ENCODE data around the gene STEAP1.
"Not testable (repeated sequence)": the region's sequence is repeated elsewhere in the genome, so short reads cannot be mapped to it uniquely, and the experiment has no call there.

Gene STEAP1

DNA sequence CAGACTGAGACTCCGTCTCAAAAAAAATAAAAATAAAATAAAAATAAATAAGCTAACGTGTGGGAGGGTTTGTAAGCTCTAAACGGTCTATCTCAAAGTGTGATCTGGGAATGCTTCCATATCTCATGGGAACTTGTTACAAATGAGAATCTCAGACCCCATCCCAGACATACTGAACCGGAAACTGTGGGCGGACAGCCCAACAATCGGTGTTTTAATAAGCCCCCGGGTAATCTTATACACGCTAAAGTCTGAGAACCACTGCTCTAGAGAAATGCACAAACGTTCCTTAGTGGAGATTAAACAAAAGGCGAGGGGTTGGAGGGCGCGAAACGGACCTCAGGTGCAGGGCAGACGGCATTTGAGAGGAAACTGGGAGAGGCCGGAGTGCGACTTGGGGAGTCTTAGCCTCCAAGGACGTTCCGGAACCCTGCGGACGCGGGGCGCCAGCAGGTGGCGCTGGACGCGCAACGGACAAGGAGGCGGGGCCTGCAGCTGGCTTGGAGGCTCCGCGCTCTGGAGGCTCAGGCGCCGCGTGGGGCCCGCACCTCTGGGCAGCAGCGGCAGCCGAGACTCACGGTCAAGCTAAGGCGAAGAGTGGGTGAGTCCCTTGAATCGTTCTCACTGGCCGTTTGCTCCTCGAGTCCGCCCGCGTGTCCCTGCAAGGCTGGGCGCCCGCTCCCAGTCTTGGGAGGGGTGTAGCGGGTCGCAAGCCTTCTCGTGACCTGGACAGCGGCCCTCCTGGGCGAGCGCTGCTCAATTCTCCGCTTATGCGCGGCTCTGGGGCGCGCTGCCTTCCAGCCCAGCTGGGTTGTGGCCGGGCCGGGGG lies at the start of gene STEAP1:
Gene STEAP1 (plus strand): TSS at position 527 of the 829 bp plus-strand sequence. CDS start 5,320 bp downstream, outside the sequence.
- peak; percentile 94 for DNase-seq

DNA sequence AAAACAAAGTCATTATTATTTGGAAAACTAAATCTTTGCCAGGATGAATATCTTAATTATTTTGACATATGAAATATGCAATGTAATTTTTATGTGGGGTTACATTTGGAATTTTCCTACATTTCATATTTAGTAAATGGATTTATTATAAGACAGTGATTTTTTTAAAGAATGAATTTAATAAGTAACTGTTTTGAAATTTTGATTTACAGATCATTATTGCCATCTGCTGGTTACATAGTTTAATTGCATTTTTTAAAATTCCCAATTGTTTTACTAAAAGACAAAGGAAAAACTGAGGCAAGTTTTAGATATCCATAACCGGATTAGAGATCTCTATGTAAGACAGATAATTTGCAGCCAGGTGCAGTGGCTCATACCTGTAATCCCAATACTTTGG lies 39.3 kb upstream of the STEAP1 start:
- DNase-seq = not testable (repeated sequence)

DNA sequence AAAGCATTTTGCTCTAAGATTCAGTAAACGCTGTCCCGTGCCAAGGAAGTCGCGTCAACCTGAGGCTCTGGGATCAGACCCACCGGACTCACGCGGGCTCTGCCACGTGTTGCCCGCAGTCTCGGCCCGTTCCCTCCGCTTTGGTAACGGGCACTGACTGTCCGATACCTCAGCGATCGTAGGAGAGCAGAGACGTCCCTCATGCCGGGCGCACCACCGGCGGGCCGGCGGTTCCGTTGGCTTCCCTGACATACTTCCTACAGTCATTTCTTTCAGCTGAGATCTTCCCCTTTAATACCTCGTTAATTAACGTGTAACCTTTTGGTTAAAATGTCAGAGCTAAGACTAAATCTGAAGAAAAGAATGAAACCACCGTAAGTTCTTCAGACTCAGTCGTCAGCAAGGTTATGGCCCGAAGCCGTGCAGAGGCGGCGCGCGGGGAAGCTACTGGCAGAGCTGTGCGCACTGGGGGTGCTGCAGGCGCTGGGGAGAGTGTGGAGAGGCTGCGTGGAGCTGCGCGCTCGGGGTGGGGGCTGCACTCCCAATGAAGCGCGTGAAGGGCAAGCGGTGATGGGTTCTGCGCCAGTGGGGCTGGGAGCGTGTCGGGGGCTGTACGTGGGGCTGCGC lies 35.6 kb upstream of the STEAP1 start:
- not testable (repeated sequence) for DNase-seq

DNA sequence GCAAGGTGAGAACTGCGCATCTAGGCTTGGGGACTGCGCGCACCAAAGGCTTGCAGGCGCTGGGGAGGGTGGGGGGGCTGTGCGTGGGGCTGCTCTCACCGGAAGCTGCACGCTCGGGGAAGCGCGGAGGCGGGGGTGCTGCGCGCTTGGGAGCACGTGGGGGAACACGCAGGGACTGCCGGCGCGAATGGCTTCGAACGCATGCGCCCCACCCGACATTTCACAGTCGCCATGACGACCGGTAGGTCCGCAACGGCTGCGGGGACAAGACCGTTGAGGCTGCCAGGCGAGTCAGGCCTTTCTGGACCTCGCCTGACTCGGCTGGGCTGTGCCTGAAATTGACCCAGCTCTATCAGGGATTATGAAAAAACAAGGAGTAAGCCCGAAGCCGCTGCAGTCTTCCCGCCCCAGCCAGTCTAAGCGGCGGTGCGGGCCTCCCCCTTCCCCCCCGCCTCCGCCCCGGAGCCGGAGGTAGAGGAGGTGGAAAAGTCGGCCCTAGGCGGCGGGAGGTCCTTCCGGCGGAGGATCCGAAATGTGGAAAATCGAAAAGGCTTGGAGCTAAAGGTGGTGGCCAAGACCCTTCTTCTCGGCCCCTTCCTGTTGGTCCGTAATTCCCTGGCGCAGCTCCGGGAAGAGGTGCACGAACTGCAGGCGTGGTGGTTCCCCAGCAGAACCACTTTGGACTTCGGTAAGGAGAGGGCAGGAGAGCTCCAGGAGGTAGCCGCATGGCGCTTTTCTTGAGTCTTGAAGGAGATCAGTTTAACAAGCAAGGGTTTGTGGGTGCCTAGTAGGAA lies 34.9 kb upstream of the STEAP1 start:
- DNase-seq = peak; percentile 64

DNA sequence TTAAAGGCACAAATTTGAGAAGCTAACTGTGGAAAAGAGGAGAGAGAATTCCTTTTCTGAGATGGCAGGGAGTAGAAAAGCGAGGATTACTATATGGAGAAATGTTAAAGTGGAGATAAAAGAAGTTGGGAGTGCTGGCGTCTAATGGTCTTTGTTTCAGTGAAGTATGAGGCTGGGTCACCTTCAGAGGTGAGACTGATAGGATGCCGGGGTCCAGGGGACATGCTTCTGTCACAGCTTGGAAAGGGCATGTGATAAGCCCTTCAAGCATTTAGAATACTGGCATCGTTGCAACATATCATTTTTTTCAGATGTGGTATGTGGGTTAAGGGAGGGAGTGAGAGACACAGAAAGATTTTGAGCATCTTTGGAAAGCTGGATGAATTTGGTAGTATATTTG lies 34.1 kb upstream of the STEAP1 start:
- not testable (repeated sequence) for DNase-seq

DNA sequence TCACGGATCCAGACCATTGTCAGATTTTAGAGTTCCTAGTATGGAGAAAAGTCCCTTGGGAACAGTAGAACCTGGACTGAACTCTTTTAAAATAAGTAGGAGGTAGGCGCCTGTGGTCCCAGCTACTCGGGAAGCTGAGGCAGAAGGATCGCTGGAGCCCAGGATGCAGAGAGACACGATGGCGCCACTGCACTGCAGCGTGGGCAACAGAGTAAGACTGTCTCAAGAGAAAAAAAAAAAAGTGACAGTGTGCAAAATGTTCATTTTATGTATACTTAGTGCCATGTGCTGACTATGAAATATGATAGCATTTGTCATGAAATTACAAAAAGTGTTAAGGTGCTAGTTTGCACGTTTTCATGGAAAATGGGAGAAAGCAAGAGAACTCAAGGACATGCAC lies 22.5 kb upstream of the STEAP1 start:
- not testable (repeated sequence) for DNase-seq

DNA sequence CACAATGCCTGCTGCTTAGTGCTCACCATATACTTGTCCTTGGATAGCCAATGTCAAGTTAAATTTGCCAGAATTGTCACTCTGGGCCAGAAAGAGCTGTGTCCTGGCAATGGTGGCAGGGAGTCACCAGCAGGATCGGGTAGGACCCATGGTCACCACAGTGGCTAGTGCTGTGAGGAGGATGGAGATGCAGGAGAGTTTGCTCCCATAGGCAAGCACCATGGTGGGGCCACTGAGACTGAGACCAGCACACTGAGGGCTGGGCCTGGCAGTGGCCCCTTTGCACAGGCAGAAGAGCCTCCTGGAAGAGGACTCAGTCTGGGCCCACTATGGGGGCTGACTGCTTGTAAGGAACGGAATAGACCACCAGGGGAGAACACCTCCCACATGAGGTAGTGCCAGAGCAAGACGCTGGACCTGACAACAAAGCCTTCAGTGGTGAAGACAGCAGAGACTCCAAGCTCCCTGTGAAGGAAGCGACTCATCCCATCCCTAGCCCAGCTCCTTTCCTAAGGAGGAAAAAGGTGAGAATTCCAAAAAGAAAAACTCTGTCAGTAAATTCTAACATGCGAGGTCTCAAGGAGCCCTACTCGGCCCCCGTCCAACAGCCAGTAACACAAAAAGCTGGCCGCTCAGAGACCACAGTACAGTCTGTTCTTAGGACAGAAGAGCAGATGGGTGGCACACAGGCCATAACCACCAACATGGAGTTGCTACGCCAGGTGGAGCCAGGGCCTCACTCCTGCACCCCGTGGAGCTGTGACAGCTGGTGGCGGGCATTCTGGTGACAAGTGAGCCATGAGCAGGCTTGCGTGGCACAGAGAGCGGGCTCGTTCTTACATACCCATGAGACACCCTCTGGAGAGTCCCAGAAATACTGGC lies 6.9 kb upstream of the STEAP1 start:
- DNase-seq = not testable (repeated sequence)

DNA sequence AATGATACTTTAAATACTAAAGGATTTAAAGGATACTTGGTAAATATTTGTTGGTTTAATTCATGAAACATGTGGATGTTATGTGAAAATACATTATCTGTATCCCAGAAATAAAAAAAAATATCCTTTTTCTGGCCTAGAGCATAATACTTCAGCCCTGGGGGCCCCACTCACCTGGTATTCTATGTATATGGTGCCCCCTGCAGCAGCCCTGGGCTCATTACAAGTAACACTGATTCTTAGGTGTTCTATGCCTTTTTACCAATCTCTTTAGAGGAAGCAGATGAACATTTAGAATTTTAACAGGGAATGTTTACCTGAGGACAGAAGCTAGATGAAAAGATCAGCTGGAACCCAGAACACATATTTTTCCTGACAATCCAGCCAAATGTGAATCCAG lies 4.8 kb upstream of the STEAP1 start:
- not testable (repeated sequence) for DNase-seq

DNA sequence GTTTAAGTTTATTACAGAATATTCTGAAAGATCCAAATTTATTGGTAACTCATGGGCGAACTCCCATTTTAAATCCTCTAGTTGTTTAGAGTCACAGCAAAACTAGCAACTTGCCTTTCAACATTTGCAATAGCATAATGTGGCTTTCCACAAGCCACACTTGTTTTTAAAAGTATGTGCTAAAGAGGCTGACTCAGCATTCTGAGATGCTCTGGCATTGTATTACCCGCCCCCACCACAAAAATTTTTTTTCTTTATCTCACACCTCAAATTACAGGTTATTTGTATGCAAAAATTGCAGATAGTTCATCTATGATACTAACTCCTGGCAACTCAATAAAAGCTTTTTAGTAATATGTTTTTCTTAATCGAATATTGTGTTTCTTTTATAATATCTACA lies 2.4 kb upstream of the STEAP1 start:
- DNase-seq = not testable (repeated sequence)

DNA sequence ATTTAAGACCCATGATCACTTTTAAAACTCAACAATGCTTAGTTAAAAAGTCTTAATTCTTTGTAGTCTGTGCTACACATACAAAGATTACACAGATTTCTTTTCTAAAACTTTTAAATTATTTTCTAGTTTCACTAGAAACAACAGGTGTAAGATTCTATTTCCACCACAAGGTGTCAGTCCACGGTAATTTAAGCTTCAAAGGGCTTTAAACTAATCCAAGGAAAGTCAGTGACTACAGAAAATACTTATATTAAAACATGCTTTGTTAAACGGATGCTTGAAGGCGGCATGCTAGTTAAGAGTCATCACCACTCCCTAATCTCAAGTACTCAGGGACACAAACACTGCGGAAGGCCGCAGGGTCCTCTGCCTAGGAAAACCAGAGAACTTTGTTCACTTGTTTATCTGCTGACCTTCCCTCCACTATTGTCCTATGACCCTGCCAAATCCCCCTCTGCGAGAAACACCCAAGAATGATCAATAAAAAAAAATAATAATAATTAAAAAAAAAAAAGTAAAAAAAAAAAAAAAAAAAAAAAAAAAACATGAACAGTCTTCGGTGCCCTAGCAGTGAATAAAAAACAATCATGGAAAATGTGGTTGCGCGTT lies 1.5 kb upstream of the STEAP1 start:
- DNase-seq = not testable (repeated sequence)

DNA sequence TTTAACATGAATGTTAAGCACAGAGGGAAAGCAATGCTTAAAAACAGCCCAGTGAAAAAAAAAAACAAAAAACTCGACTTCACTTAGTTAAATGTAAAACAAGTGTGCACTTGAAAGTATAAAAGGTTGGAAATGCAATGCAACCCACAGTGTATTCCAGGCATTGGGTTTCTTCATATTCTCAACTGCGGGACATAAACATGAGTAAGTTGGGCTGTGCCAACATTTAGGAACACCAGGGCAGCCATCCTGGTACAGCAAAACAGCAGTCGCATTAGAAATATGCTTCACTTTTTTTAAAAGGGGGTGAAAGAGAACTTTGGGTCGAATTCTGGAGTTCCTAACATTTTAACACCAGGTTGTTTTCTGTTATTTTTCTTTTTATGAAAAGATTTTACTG lies 937 bp downstream of the STEAP1 start:
- no peak for DNase-seq

DNA sequence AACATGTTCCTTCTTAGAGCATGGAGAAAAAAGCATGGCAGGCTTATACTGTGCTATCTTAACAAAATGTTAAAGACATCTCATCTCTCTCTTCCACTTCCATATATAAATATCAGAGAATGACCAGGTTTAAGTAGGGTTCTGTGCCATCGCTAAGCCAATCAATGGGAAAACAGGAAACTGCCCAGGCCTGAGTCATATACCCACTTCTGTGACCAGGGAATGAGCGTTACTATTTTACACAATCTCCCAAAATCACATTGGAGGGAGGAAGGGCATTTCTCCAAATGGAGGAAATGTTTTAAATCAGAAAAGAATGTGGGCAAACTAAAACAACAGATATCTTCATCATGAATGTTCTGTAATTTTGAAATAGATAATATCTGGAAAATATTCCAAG lies 3.1 kb downstream of the STEAP1 start:
- not testable (repeated sequence) for DNase-seq

DNA sequence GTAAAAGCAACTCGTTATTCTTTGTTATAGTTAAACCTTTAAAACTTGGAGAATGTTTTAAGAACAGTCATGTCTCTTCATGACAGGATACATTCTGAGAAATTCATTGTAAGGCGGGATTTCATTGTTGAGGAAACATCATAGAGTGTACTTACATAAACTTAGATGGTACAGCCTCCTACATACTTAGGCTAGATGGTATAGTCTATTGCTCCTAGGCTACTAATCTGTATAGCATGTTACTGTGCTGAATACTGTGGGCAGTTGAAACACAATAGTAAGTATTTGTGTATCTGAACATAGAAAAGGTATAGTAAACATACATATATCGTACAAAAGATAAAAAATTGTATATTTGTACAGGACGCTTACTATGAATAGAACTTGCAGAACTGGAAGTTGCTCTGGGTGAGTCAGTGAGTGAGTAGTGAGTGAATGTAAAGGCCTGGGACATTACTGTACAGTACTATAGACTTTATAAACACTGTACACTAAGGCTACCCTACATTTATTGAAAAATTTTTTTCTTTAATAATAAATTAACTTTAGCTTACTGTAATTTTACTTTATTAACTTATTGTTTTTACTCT lies 3.6 kb downstream of the STEAP1 start:
- not testable (repeated sequence) for DNase-seq

DNA sequence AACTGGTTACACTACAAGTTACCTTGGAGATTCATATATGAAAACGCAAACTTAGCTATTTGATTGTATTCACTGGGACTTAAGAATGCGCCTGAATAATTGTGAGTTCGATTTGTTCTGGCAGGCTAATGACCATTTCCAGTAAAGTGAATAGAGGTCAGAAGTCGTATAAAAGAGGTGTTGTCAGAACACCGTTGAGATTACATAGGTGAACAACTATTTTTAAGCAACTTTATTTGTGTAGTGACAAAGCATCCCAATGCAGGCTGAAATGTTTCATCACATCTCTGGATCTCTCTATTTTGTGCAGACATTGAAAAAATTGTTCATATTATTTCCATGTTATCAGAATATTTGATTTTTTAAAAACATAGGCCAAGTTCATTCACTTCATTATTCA lies 9.3 kb downstream of the STEAP1 start:
- DNase-seq = no peak

DNA sequence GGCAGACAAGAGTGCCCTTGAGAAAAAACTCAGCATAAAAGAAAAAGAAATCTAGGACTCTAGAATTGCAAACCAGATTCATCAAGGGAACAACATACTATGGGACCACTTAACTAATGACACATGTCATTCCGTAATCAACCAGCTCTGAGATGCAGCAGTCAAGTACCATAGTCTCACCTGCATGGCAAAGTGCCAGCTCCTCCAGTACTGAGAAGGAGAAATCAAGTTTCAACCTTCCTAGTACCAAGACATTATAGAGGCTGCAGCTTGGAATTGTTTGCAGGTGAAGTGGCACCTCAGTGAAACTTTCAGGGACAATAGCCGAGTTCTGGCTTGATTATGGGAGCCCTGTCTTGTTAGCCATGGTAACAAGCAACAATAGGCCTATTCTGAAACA lies 11.5 kb downstream of the STEAP1 start:
- no peak for DNase-seq

DNA sequence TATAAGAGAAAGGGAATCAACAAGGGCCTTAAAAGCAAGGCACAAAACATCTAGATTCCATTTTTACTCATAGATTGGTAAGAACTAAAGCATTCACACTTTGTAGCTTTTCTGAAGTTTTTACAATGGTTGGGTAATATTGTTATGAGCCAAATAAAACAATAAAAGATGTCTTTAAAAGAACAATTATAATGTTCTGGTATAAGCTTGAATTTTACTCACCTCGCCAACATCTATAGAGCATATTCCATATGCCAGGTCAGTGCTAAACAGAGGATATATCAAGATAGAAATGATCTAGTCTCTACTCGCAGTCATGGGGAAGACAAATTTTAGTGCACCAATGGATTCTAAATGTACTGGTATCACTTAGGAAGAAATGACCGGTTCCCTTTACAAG lies 11.9 kb downstream of the STEAP1 start:
- no peak for DNase-seq

DNA sequence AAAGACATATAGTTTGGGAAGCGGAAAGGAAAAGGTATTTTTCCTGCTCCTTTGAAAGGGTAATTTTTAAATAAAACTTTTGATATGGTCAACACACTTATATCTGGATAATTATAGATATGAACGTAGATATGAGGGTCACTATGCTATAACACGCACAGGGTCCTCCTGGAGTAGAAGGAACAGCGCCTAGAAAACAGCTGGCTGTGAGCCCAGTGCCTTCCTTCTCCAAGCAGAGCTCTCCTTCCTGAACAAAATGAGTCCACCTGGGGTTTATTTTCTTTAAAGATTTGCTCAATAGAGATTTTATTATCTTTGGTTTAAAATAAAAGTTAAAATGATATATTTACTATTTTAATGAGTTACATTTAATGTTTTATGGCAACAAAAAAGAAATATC lies 13.1 kb downstream of the STEAP1 start:
- DNase-seq = no peak

DNA sequence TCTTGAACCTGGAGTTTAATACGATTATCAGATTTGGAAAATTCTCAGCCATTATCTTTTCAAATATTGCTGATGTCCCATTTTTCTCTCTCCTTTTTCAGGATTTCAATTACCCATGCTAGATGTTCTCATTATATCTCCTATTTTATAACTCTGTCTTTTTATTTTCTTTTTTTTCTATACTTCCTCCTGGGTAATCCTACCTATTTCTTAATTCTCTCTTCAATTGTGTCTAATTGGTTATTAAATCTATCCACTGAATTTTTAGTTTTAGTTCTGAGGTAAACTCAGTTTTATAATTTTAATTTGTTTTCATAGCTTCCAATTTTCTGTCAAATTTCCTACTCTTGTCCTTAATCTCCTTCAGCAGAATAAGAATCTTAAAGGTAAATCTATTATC lies 15.6 kb downstream of the STEAP1 start:
- no peak for DNase-seq

DNA sequence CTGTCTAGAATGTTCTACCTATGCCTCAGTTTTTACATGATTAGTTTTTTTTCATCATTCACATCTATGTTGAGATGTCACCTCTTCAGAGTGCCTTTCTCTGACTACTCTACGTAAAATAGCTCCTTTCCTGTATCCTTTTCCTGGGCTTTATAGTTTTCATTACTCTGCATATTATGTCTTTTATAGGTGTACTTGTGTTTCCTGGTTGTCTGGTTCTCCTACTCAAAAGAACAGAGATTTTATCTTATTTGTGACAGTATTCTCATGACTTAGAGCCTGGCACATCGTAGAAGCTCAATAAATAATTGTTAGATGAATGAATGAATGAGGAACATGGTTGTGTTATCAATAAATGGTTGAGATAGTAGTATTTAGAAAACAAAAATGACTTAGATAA lies 17.9 kb downstream of the STEAP1 start:
- DNase-seq = no peak

DNA sequence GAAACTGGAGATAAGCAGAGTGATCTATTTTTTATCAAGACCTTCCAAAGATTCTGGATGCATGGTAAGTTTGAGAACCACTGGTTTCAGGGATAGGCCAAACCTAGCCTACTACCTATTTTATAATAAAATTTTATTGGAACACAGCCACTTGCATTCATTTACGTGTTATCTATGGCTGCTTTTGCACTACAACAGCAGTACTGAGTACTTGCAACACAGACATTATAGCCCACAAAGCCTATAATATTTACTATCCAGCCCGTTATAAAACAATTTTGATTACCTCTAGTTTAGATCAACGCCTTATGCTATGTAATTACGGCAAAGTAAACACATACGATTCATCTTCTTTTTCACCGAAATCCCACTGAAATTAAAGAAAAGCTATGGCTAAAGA lies 18.4 kb downstream of the STEAP1 start:
- no peak for DNase-seq

DNA sequence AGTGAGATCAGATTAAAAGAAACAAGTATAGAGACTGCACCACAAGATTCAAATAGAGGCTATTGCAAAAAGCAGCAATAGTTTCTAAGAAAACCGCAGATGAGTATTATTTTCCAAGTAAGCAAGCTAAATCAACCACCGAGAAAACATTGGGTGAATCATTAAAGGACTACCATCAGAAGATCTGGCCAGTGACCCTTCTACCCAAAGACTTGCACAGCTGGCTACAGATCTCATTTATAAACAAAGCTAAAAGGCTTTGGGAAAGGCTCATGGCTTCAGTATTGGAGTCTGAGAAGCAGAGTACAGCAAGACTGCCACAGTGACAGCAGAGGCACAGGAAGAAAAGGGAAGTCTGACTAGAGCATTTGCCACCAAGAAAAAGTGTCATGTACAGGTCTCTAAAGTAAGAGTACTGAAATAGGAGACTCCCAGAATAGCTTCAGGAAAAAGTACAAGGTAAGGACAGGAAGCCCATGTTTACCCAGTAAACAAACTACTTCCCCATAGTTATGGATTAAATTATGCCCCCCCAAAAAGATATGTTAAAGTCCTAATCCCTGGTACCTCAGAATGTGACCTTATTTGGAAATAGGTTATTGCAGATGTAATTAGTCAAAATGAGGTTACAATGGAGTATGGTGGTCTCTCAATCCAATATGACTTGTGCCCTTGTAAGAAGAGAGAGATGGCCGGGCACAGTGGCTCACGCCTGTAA lies 19.0 kb downstream of the STEAP1 start:
- DNase-seq = no peak
